OCI-LY3 (cell line): ENCODE results near the gene SWI5.

Source experiments
- H2AFZ ChIP-seq: fragments of 200-600, 300-600 bp; shearing (Covaris generic); 2 replicates; pipeline ENCODE4 v1.6.0; 2014; ENCODE audit warnings: antibody characterized with exemption, low read depth, low read length
- H3K27ac ChIP-seq: fragments of 200-600, 300-600 bp; sonication (generic); 2 replicates; pipeline ENCODE4 v1.5.1; 2014; ENCODE audit warnings: mild to moderate bottlenecking, low read length, moderate library complexity, mixed read lengths
- H3K27me3 ChIP-seq: fragments of 200-600, 300-600 bp; sonication (generic); 2 replicates; pipeline ENCODE4 v1.6.1; 2014; ENCODE audit warnings: low read depth, low read length, mixed read lengths
- H3K36me3 ChIP-seq: fragments of 200-600, 300-600 bp; sonication (generic); replicated peaks from 2 replicates; pipeline ENCODE3; 2014; ENCODE audit warnings: low read depth, low read length, mixed read lengths
- H3K4me1 ChIP-seq: fragments of 300-600, 200-600 bp; sonication (generic); 2 replicates; pipeline ENCODE4 v1.6.1; 2014; ENCODE audit warnings: low read length, mixed read lengths
- H3K4me2 ChIP-seq: fragments of 200-600, 300-600 bp; sonication (generic); 2 replicates; pipeline ENCODE4 v1.6.1; 2014; ENCODE audit warnings: low read length, mixed read lengths
- H3K4me3 ChIP-seq: fragments of 300-600, 200-600 bp; sonication (generic); 2 replicates; pipeline ENCODE4 v1.5.1; 2014; ENCODE audit warnings: antibody characterized with exemption, mild to moderate bottlenecking, low read length, moderate library complexity
- H3K79me2 ChIP-seq: fragments of 300-600, 200-600 bp; shearing (Covaris generic); 2 replicates; pipeline ENCODE4 v1.6.1; 2014; ENCODE audit warnings: mild to moderate bottlenecking, low read length, mixed read lengths
- H3K9ac ChIP-seq: fragments of 300-600, 200-600 bp; shearing (Covaris generic); 2 replicates; pipeline ENCODE4 v1.6.0; 2014; ENCODE audit warnings: mild to moderate bottlenecking, low read length, moderate library complexity
- H3K9me3 ChIP-seq: fragments of 200-600, 300-600 bp; shearing (Covaris generic); 2 replicates; pipeline ENCODE4 v1.6.1; 2014; ENCODE audit warnings: low read length, mixed read lengths; ENCODE audit not compliant: insufficient read depth
- H4K20me1 ChIP-seq: fragments of 200-600, 300-600 bp; sonication (generic); 2 replicates; pipeline ENCODE4 v1.6.1; 2016; ENCODE audit warnings: low read length, mixed read lengths; ENCODE audit not compliant: insufficient read depth
- EZH2phosphoT487 ChIP-seq: fragments of 200-600 bp; shearing (Covaris generic); IDR thresholded peaks from 2 replicates; pipeline ENCODE4 v1.6.1; 2018; ENCODE audit warnings: antibody characterized with exemption, mixed run types, low read depth
- TF ChIP-seq, protein P1 (sequence below): fragments of 200-600, 300-600 bp; sonication (generic); IDR thresholded peaks from 2 replicates; pipeline ENCODE4 v1.5.1; 2014; ENCODE audit warnings: antibody characterized with exemption, low read length, low read depth

The SWI5 gene

DNA sequence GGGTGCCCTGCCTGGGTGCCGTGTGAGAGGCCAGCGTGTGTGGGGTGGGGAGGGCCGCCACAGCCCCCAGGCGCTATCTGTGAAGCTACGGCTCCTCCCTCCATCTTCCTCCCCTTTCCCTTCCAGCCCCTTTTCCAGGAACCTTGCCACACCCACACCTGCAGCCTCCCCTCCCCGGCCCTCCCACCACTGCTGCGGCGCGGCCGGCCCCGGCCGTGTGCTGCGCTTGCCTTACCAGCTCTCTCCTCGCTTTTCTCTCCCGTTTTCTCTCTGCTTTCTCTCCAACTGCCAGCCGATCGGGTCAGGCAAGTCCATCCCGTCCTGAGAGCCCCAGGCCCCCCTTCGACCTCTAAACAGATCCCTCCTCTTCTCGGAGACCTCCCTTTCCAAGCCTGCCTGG, 21.7 kb upstream of the SWI5 start:
- Histone ChIP-seq H3K4me1 (no peaks in the 10 kb centered on the region), H3K9ac (no peak overlapping the region), H4K20me1 (no peaks in the 10 kb centered on the region), H3K79me2 (no peaks in the 10 kb centered on the region), H3K9me3 (no peaks in the 10 kb centered on the region), H3K4me2 (no peak overlapping the region), H3K27me3 (peaks cover 18% of the 10 kb centered on the region), H3K36me3 (no peaks in the 10 kb centered on the region), H3K4me3 (no peak overlapping the region), H2AFZ (no peak overlapping the region), H3K27ac (no peak overlapping the region)
- TF ChIP-seq EZH2phosphoT487: no peak
- TF ChIP-seq, protein P1, sequence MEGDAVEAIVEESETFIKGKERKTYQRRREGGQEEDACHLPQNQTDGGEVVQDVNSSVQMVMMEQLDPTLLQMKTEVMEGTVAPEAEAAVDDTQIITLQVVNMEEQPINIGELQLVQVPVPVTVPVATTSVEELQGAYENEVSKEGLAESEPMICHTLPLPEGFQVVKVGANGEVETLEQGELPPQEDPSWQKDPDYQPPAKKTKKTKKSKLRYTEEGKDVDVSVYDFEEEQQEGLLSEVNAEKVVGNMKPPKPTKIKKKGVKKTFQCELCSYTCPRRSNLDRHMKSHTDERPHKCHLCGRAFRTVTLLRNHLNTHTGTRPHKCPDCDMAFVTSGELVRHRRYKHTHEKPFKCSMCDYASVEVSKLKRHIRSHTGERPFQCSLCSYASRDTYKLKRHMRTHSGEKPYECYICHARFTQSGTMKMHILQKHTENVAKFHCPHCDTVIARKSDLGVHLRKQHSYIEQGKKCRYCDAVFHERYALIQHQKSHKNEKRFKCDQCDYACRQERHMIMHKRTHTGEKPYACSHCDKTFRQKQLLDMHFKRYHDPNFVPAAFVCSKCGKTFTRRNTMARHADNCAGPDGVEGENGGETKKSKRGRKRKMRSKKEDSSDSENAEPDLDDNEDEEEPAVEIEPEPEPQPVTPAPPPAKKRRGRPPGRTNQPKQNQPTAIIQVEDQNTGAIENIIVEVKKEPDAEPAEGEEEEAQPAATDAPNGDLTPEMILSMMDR: no peak

DNA sequence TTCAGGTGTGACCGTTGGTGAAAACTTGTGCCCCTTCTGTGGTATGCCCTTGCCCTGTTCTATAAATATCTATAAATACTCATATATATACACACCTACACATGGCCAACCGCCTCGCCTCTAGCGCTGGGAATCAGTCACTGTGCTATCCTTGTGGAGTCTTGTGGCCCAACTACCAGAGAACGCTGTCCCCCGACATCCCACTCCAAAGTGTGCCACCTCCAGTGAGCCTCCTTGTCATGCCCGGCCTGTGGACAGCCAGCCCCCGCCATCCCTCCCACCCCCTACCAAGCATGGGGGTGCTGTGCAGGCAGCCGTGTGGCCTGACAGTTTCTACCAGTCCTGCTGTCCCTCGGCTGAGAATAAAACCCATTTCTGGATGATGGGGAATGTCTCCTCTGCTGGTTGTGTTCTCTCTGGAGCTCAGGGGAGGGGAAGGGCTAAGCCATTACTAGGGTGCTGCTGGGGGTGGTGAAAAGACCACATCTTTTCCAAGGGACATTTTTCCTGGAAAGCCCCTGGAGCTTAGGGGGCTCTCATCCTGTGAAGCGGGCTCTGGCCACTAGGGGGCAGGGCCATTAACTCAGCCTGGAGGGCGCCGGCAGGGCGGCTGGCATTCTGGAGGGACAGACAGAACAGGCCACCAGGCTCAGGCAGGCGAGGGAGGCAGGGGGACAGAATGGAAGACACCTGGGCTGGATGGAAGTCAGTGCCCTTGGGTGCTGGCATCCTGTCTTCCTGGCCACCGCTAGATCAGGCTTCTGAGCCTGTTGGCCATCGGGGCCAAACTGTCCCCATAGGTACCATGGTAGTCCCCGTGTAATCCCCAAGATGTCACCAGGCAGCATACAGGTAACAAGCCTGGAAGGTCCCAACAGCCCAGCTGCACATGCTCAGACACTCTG, 21.0 kb upstream of the SWI5 start:
- H2AFZ ChIP-seq: no peak overlapping the region
- H3K27me3 ChIP-seq: peaks cover 18% of the 10 kb centered on the region
- H4K20me1 ChIP-seq: no peaks in the 10 kb centered on the region
- no peaks in the 10 kb centered on the region for H3K4me1 ChIP-seq
- TF ChIP-seq EZH2phosphoT487: no peak
- TF ChIP-seq, protein P1: peak; percentile 78
- no peak overlapping the region for H3K9ac ChIP-seq
- no peaks in the 10 kb centered on the region for H3K79me2 ChIP-seq
- H3K9me3 ChIP-seq: no peaks in the 10 kb centered on the region
- H3K4me3 ChIP-seq: no peak overlapping the region
- no peak overlapping the region for H3K4me2 ChIP-seq
- H3K36me3 ChIP-seq: no peaks in the 10 kb centered on the region
- H3K27ac ChIP-seq: no peak overlapping the region

DNA sequence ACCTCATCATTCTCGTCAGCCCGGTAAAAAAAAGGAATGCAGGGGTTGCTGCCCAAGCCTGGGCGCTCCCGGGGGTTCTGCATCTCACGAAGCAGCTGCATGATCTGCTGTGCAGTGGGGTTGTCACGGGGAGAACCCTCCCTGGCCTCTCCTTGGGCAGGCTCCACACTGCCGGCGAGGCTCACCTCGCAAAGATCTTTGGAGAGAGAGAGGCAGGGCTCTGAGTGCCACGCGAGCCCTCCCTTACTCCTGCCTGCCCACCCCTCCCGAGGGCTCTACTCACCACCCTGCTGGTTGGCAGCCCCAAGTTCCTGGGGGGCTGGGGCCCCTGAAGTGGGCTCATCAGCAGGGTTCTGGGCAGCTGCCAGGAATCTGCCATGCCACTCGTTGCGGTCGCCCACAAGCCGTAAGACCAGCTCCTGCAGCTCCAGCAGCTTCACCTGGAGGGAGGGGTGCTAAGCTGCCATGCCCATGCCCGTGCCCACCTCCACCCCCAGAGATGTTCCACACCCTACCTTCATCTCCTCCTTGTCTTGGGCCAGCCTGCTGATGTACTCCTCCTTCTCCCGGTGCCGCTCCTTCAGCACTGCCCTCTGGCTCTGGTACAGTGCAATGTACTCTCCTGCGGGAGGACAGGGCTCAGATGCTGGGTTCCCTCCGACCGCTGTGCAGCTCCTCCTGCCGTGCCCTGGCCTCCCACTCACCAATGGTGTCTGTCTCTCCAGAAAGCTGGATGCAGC, 18.8 kb upstream of the SWI5 start:
- Histone ChIP-seq H3K79me2 (no peaks in the 10 kb centered on the region), H3K36me3 (no peaks in the 10 kb centered on the region), H3K4me3 (no peak overlapping the region), H4K20me1 (no peaks in the 10 kb centered on the region), H3K9ac (no peak overlapping the region), H3K27ac (no peak overlapping the region), H3K27me3 (peaks cover 10% of the 10 kb centered on the region), H3K4me1 (no peaks in the 10 kb centered on the region), H3K4me2 (no peak overlapping the region), H3K9me3 (no peaks in the 10 kb centered on the region), H2AFZ (no peak overlapping the region)
- TF ChIP-seq, protein P1: no peak
- no peak for TF ChIP-seq EZH2phosphoT487

DNA sequence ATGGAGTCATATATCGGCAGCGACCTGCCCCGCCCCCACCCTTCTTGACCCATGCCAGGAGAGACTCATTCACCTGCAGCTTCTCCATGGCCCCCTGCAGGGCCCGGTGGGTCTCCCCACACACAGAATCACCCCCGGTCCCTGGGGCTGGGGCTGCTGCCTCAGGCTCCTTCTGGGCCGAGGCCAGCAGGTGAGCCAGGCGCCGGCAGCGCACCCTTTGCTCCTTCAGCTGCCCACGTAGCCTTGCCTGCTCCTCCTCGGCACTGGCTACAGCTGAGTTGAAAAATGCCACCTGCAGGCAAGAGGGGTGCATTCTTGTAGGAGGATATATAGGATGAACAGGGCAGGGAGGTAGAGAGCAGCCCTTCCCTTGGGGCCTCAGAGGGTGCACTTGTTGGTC, 18.2 kb upstream of the SWI5 start:
- Histone ChIP-seq H3K4me3 (no peak overlapping the region), H3K4me2 (no peak overlapping the region), H3K36me3 (no peaks in the 10 kb centered on the region), H3K27me3 (0 out of 2 replicates have a peak, but pooled peaks cover 4% of the 10 kb centered on the region), H2AFZ (no peak overlapping the region), H3K27ac (no peak overlapping the region), H4K20me1 (no peaks in the 10 kb centered on the region), H3K4me1 (no peaks in the 10 kb centered on the region), H3K79me2 (no peaks in the 10 kb centered on the region), H3K9me3 (no peaks in the 10 kb centered on the region), H3K9ac (no peak overlapping the region)
- TF ChIP-seq, protein P1: no peak
- TF ChIP-seq EZH2phosphoT487: no peak
